Mesendoderm (in vitro differentiated cells): ENCODE results near the gene BSPH1.
"Not testable (repeated sequence)": the region's sequence is repeated elsewhere in the genome, so short reads cannot be mapped to it uniquely, and the experiment has no call there.

Experiments
- DNase-seq: peaks from one replicate; pipeline ENCODE4 v3.0.0; 2013
- H2AK5ac ChIP-seq: 2 replicates; pipeline ENCODE4 v1.6.1; 2013; ENCODE audit warnings: low read length, inconsistent platforms
- H2BK120ac ChIP-seq: 2 replicates; pipeline ENCODE4 v1.6.1; 2013; ENCODE audit warnings: low read depth, mild to moderate bottlenecking, low read length, moderate library complexity, mixed read lengths
- H2BK15ac ChIP-seq: replicated peaks from 2 replicates; pipeline ENCODE4 v1.6.1; 2013; ENCODE audit warnings: low read depth, mild to moderate bottlenecking, moderate library complexity
- H2BK5ac ChIP-seq: 2 replicates; pipeline ENCODE4 v1.6.1; 2013; ENCODE audit warnings: low read length, inconsistent platforms
- H3K18ac ChIP-seq: 2 replicates; pipeline ENCODE4 v1.6.1; 2013; ENCODE audit warnings: mild to moderate bottlenecking, low read length, mixed read lengths
- H3K23ac ChIP-seq: one replicate; pipeline ENCODE4 v1.6.1; 2013; ENCODE audit warnings: low read length
- H3K27ac ChIP-seq: 2 replicates; pipeline ENCODE4 v1.5.1; 2013; ENCODE audit warnings: low read depth, mild to moderate bottlenecking, inconsistent platforms, low read length, moderate library complexity
- H3K27me3 ChIP-seq: 2 replicates; pipeline ENCODE4 v1.6.1; 2013; ENCODE audit warnings: low read length, control low read depth, mild to moderate bottlenecking, inconsistent platforms; ENCODE audit not compliant: insufficient read depth, poor library complexity
- H3K36me3 ChIP-seq: 2 replicates; pipeline ENCODE4 v1.6.1; 2013; ENCODE audit warnings: low read length, inconsistent platforms; ENCODE audit not compliant: control insufficient read depth, insufficient read depth
- H3K4ac ChIP-seq: one replicate; pipeline ENCODE4 v1.6.1; 2013; ENCODE audit warnings: low read depth, mild to moderate bottlenecking, low read length, moderate library complexity
- H3K4me1 ChIP-seq: 2 replicates; pipeline ENCODE4 v1.6.1; 2013; ENCODE audit warnings: low read depth, low read length, inconsistent platforms; ENCODE audit not compliant: control insufficient read depth
- H3K4me2 ChIP-seq: 2 replicates; pipeline ENCODE4 v1.6.1; 2013; ENCODE audit warnings: low read length
- H3K4me3 ChIP-seq: 2 replicates; pipeline ENCODE4 v1.5.1; 2013; ENCODE audit warnings: mild to moderate bottlenecking, low read length
- H3K56ac ChIP-seq: one replicate; pipeline ENCODE4 v1.6.1; 2013; ENCODE audit warnings: low read length
- H3K79me1 ChIP-seq: 2 replicates; pipeline ENCODE4 v1.6.1; 2013; ENCODE audit warnings: low read length, inconsistent platforms
- H3K79me2 ChIP-seq: 2 replicates; pipeline ENCODE4 v1.6.1; 2013; ENCODE audit warnings: mild to moderate bottlenecking, low read length; ENCODE audit not compliant: control insufficient read depth, insufficient read depth
- H3K9ac ChIP-seq: 2 replicates; pipeline ENCODE4 v1.6.1; 2013; ENCODE audit warnings: low read length, inconsistent platforms
- H4K5ac ChIP-seq: one replicate; pipeline ENCODE4 v1.6.1; 2013; ENCODE audit warnings: low read length
- H4K8ac ChIP-seq: one replicate; pipeline ENCODE4 v1.6.1; 2013; ENCODE audit warnings: low read depth, mild to moderate bottlenecking, control low read depth, low read length, moderate library complexity
- WGBS: extraction: QIAGEN DNeasy Blood & Tissue Kit; methylation state at CpG from one replicate; pipeline ENCODE4 v1.1.7; 2013; ENCODE audit warnings: low lambda C conversion rate, missing lambda C conversion rate; ENCODE audit not compliant: insufficient coverage; ENCODE audit errors: extremely low coverage; 5-methylcytosine and 5-hydroxymethylcytosine counted together

The BSPH1 gene

DNA sequence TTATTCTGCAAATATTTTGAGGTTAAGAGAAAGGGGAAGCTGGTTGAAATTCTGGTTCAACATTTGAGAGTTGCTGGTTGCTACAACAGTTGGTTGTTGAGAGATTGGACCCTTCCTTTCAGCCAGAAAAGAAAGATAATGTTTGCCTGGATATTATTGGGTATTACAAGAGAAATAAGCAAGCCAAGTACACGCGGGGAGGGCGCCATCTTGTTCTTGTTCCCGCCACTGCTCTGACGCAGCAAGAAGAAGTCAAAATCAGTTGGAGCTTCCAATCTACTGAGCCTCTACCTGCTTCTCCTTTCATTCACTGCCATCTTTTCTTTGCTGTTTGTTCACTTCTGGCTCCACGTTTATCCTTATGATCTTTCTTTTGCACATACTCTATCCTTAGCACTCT is 18.4 kb downstream of the BSPH1 start:
- H3K4me1 ChIP-seq = no peaks in the 10 kb centered on the region
- no peak overlapping the region for H3K9ac ChIP-seq
- H3K4ac ChIP-seq = no peak overlapping the region
- no peak overlapping the region for H3K56ac ChIP-seq
- DNase-seq = no peak
- H3K18ac ChIP-seq = no peak overlapping the region
- no peak overlapping the region for H4K8ac ChIP-seq
- H2BK5ac ChIP-seq = no peak overlapping the region
- H3K79me2 ChIP-seq = no peaks in the 10 kb centered on the region
- H3K36me3 ChIP-seq = no peaks in the 10 kb centered on the region
- H3K23ac ChIP-seq = no peak overlapping the region
- H3K79me1 ChIP-seq = no peaks in the 10 kb centered on the region
- no peak overlapping the region for H2BK15ac ChIP-seq
- H3K27me3 ChIP-seq = no peaks in the 10 kb centered on the region
- no peak overlapping the region for H3K27ac ChIP-seq
- no peak overlapping the region for H4K5ac ChIP-seq
- H2AK5ac ChIP-seq = no peak overlapping the region
- no CpG with 5 or more reads among the region's 6 CpGs for WGBS
- H3K4me3 ChIP-seq = no peak overlapping the region
- H2BK120ac ChIP-seq = no peak overlapping the region
- H3K4me2 ChIP-seq = no peak overlapping the region

DNA sequence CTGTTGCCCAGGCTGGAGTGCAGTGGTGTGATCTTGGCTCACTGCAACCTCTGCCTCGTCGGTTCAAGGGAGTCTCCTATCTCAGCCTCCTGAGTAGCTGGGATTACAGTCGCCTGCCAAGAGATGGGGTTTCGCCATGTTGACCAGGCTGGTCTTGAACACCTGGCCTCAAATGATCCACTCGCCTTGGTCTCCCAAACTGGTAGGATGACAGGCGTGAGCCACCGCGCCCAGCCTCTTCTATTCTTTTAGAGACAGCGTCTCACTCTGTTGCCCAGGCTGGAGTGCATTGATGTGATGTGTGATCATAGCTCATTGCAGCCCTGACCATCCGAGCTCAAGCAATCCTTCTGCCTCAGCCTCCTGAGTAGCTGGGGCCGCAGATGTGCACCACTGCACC is 36.0 kb downstream of the BSPH1 start:
- no CpG with 5 or more reads among the region's 11 CpGs for WGBS
- not testable (repeated sequence) for H3K9ac ChIP-seq, H3K4me2 ChIP-seq, H4K8ac ChIP-seq, H3K23ac ChIP-seq, H3K27me3 ChIP-seq, H2AK5ac ChIP-seq, H4K5ac ChIP-seq, H3K79me1 ChIP-seq, H2BK5ac ChIP-seq, H2BK15ac ChIP-seq, H3K4me1 ChIP-seq, H3K27ac ChIP-seq, DNase-seq, H3K4ac ChIP-seq, H3K18ac ChIP-seq, H3K56ac ChIP-seq, H3K4me3 ChIP-seq, H2BK120ac ChIP-seq, H3K36me3 ChIP-seq, H3K79me2 ChIP-seq

DNA sequence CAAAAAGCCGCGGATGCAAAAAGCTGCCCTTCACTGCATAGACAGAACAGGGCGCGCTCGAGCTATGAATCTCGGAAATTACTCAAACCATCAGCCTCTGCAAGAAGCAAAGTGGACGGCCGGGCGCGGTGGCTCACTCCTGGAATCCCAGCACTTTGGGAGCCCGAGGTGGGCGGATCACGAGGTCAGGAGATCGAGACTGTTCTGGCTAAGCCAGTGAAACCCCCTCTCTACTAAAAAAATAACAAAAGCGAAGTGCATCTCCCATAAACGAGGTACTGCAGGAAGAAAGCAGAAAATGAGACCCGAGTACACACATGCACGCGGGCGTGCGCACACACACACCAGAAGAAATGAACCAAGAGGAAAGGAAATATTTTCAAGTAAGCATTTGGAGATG is 39.8 kb downstream of the BSPH1 start:
- H4K8ac ChIP-seq, DNase-seq, H2BK15ac ChIP-seq, H3K27ac ChIP-seq, H2BK120ac ChIP-seq, H3K27me3 ChIP-seq, H3K4me1 ChIP-seq, H3K36me3 ChIP-seq, H3K23ac ChIP-seq, H3K4me3 ChIP-seq, H4K5ac ChIP-seq, H2BK5ac ChIP-seq, H3K4me2 ChIP-seq, H3K79me1 ChIP-seq, H3K56ac ChIP-seq, H3K18ac ChIP-seq, H3K9ac ChIP-seq, H3K4ac ChIP-seq, H3K79me2 ChIP-seq, H2AK5ac ChIP-seq: not testable (repeated sequence)
- no CpG with 5 or more reads among the region's 21 CpGs for WGBS

DNA sequence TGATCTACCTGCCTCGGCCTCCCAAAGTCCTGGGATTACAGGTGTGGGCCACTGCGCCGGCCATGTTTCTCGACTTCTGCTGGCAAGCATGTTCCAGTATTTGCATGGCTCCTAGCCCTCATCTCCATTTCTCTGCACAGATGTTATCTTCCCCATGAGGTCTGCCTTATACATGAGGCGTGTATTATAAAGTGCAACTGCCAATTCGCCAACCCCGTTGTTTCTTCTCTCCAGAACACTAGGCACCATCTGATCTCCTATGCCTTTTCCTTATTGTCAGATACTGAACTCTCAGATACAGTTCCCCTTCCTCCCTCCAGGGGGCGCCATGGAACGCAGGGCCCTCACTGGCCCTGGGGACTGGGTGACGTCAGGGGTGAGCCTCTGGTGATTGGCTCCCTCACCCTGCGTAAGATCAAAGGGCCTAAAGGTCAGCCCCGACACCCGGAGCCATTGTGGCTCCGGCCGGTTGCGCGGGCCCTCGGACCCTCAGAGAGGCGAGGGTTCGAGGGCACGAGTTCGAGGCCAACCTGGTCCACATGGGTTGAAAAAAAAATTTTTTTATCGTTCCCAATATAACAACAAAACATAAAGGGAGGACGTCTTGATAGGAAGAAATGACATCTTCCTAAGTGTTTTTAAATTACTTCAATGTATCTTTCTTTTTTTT is 42.0 kb downstream of the BSPH1 start:
- H2BK15ac ChIP-seq, H3K36me3 ChIP-seq, H3K56ac ChIP-seq, H3K27me3 ChIP-seq, H3K79me1 ChIP-seq, H3K4me3 ChIP-seq, H4K8ac ChIP-seq, DNase-seq, H4K5ac ChIP-seq, H2BK5ac ChIP-seq, H2BK120ac ChIP-seq, H3K79me2 ChIP-seq, H3K27ac ChIP-seq, H3K4ac ChIP-seq, H3K9ac ChIP-seq, H3K23ac ChIP-seq, H3K4me1 ChIP-seq, H2AK5ac ChIP-seq, H3K4me2 ChIP-seq, H3K18ac ChIP-seq: not testable (repeated sequence)
- WGBS = no CpG with 5 or more reads among the region's 24 CpGs

DNA sequence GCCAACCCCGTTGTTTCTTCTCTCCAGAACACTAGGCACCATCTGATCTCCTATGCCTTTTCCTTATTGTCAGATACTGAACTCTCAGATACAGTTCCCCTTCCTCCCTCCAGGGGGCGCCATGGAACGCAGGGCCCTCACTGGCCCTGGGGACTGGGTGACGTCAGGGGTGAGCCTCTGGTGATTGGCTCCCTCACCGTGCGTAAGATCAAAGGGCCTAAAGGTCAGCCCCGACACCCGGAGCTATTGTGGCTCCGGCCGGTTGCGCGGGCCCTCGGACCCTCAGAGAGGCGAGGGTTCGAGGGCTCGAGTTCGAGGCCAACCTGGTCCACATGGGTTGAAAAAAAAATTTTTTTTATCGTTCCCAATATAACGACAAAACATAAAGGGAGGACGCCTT is 63.4 kb downstream of the BSPH1 start:
- not testable (repeated sequence) for H3K79me1 ChIP-seq, H3K9ac ChIP-seq, H3K27ac ChIP-seq, DNase-seq, H3K36me3 ChIP-seq, H2AK5ac ChIP-seq, H3K4me2 ChIP-seq, H3K18ac ChIP-seq, H4K8ac ChIP-seq, H3K4ac ChIP-seq, H3K56ac ChIP-seq, H3K23ac ChIP-seq, H3K4me3 ChIP-seq, H4K5ac ChIP-seq, H2BK15ac ChIP-seq, H3K4me1 ChIP-seq, H2BK5ac ChIP-seq, H3K27me3 ChIP-seq, H3K79me2 ChIP-seq, H2BK120ac ChIP-seq
- WGBS = no CpG with 5 or more reads among the region's 20 CpGs

DNA sequence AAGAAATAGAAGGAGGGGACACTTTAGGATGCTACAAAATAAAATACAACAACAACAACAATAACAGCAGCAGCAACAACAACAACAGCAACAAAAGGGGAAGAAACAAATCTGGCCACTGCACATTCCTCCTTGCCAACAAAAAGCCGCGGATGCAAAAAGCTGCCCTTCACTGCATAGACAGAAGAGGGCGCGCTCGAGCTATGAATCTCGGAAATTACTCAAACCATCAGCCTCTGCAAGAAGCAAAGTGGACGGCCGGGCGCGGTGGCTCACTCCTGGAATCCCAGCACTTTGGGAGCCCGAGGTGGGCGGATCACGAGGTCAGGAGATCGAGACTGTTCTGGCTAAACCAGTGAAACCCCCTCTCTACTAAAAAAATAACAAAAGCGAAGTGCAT is 71.9 kb downstream of the BSPH1 start:
- not testable (repeated sequence) for DNase-seq, H3K9ac ChIP-seq

More for the DNA sequence above, 71.9 kb downstream of the BSPH1 start:
- H2BK5ac ChIP-seq, H2BK120ac ChIP-seq, H2AK5ac ChIP-seq, H3K36me3 ChIP-seq, H4K8ac ChIP-seq, H3K4me1 ChIP-seq, H3K18ac ChIP-seq, H3K79me1 ChIP-seq, H3K27me3 ChIP-seq, H3K23ac ChIP-seq, H3K79me2 ChIP-seq, H3K56ac ChIP-seq, H3K4ac ChIP-seq, H3K27ac ChIP-seq, H4K5ac ChIP-seq, H3K4me3 ChIP-seq, H2BK15ac ChIP-seq, H3K4me2 ChIP-seq: not testable (repeated sequence)
- no CpG with 5 or more reads among the region's 15 CpGs for WGBS
